Measurements from ENCODE around the gene TBATA. TPM values are rescaled to one million over a fixed set of nuclear protein-coding genes. Genes with fewer than 3 reads are reported as not detected.

Gene TBATA
- polyA plus RNA-seq, 1 of the 3 experiments (the other 2 are of a cell fraction) = not detected

GRCh38 chr10:70828923-70829322 is 43.7 kb upstream of the TBATA start:
- 91% methylated on average over 4 of the region's 4 CpGs for WGBS (ENCODE audit: low lambda C conversion rate)
- Histone ChIP-seq H3K9me2 (no peaks in the 10 kb centered on the region), H3F3A (replicated peaks; ENCODE audit: insufficient read depth) (peaks cover 40% of the 10 kb centered on the region), H4K20me1 (ENCODE audit: insufficient read depth) (no peaks in the 10 kb centered on the region), H2AFZ (ENCODE audit: low read depth) (no peak overlapping the region), H3K27me3 (ENCODE audit: insufficient read depth) (no peaks in the 10 kb centered on the region), H3K4me1 (ENCODE audit: control insufficient read depth in 1 of 2, insufficient read depth in 2 of 2, low read depth in 1 of 2, low read length in 1 of 2) (peaks cover 21 to 36% of the 10 kb centered on the region in 2 experiments), H3K79me2 (ENCODE audit: insufficient read depth) (peaks cover 76% of the 10 kb centered on the region), H3K36me3 (replicated peaks in 1 of 2; ENCODE audit: control insufficient read depth in 1 of 2, insufficient read depth in 2 of 2, low read length in 1 of 2) (peaks cover 20 to 28% of the 10 kb centered on the region in 2 experiments), H3K27ac (ENCODE audit: low read depth in 2 of 2, low read length in 1 of 2) (no peak overlapping the region), H3K4me2 (no peak overlapping the region), H3K4me3 (ENCODE audit: low read depth in 2 of 2, low read length in 1 of 2) (no peak overlapping the region), H3K9ac (no peak overlapping the region), H3K9me3 (no peaks in the 10 kb centered on the region)
- POLR2A ChIA-PET = no interaction called here
- TF ChIP-seq FOXJ3 (CRISPR knock-in tag; IDR thresholded peaks at IDR 0.05) (no peak), CHD2 (IDR thresholded peaks at IDR 0.05; ENCODE audit: low read length, partially characterized antibody) (no peak), ZBTB33 (IDR thresholded peaks at IDR 0.05; ENCODE audit: borderline replicate concordance, low read depth) (no peak), RFX5 (IDR thresholded peaks at IDR 0.05; ENCODE audit: low read length) (no peak), EP300 (IDR thresholded peaks at IDR 0.05; ENCODE audit: borderline replicate concordance in 1 of 2, low read depth in 1 of 2, low read length in 1 of 2) (no peak), EZH2phosphoT487 (IDR thresholded peaks at IDR 0.05; ENCODE audit: borderline replicate concordance, low read depth) (no peak)
- no peak for DNase-seq
- CTCF ChIA-PET = interaction anchor here (0.9 kb wide), 1 partner anchor 10 kb away, joined by 3 read pairs; no protein-coding TSS in a partner anchor

GRCh38 chr10:70827086-70827757 is 42.0 kb upstream of the TBATA start:
- Histone ChIP-seq H3K27me3 (ENCODE audit: insufficient read depth) (no peaks in the 10 kb centered on the region), H3F3A (replicated peaks; ENCODE audit: insufficient read depth) (peaks cover 24% of the 10 kb centered on the region), H3K79me2 (ENCODE audit: insufficient read depth) (peaks cover 77% of the 10 kb centered on the region), H3K36me3 (replicated peaks in 1 of 2; ENCODE audit: control insufficient read depth in 1 of 2, insufficient read depth in 2 of 2, low read length in 1 of 2) (peaks cover 24 to 29% of the 10 kb centered on the region in 2 experiments), H3K4me3 (ENCODE audit: low read depth in 2 of 2, low read length in 1 of 2) (no peak overlapping the region), H4K20me1 (ENCODE audit: insufficient read depth) (no peaks in the 10 kb centered on the region; the same call in 1 of the 2 replicates), H3K9ac (no peak overlapping the region), H3K9me3 (no peaks in the 10 kb centered on the region), H3K9me2 (no peaks in the 10 kb centered on the region), H2AFZ (ENCODE audit: low read depth) (no peak overlapping the region), H3K27ac (ENCODE audit: low read depth in 2 of 2, low read length in 1 of 2) (peak overlapping the region in 1 of 2 experiments; percentile 50; a peak in 2 of 4 replicates), H3K4me1 (ENCODE audit: control insufficient read depth in 1 of 2, insufficient read depth in 2 of 2, low read depth in 1 of 2, low read length in 1 of 2) (peaks cover 14 to 25% of the 10 kb centered on the region in 2 experiments), H3K4me2 (no peak overlapping the region)
- DNase-seq = no peak
- 69% methylated on average over 2 of the region's 2 CpGs for WGBS (ENCODE audit: low lambda C conversion rate)
- CTCF ChIA-PET = interaction anchor here (0.8 to 1.2 kb wide), 3 partner anchors 13 to 54 kb away, joined by 4 to 5 read pairs (median 5); no protein-coding TSS in a partner anchor
- POLR2A ChIA-PET = no interaction called here
- peak; percentile 7; the same call in 1 of the 2 replicates for TF ChIP-seq PBX3 (IDR thresholded peaks at IDR 0.05)
- TF ChIP-seq FOSL2 (IDR thresholded peaks at IDR 0.05; ENCODE audit: borderline replicate concordance, low read depth) = no peak
